Lower leg skin (tissue), 4 donors: Measurements from ENCODE around the gene MRPS5. TPM values are rescaled to one million over a fixed set of nuclear protein-coding genes. Genes with fewer than 3 reads are reported as not detected.

Source experiments
- DNase-seq, 2 donors: peaks; one replicate each; pipeline ENCODE4 v3.0.0-alpha.2; 2019; ENCODE audit warnings: low spot score in 2 of 2
- H3K4me3 ChIP-seq: fragments of 200-600 bp; sonication (generic); 2 replicates; pipeline ENCODE4 v1.5.1; 2017; ENCODE audit warnings: mild to moderate bottlenecking, low read depth; ENCODE audit not compliant: poor library complexity, severe bottlenecking
- POLR2A ChIP-seq, 2 donors: fragments of 450-650 bp; IDR thresholded peaks; one replicate each; pipeline ENCODE4 v1.6.1; 2016 to 2017; ENCODE audit warnings: antibody characterized with exemption in 2 of 2, mild to moderate bottlenecking in 1 of 2, moderate library complexity in 1 of 2
- WGBS, 2 donors: methylation state at CpG; one replicate each; pipeline ENCODE4 v1.1.5; 2018; 5-methylcytosine and 5-hydroxymethylcytosine counted together
- intact Hi-C: fragments of 100-400 bp; cut with DNase I; formaldehyde crosslinking; loops from one replicate; pipeline ENCODE4 v1.15.0; 2023; ENCODE audit warnings: low total_unique reads
- total RNA-seq, 4 donors: library from RNA; depleted of rRNA; stranded (reverse); fragments of >200 nt; gene quantifications; one replicate each; pipeline ENCODE4 v1.1.0, GENCODE V29; 2016
- TF ChIP-seq, protein P1 (sequence below), 3 donors: fragments of 450-650 bp; IDR thresholded peaks; one replicate each; pipeline ENCODE4 v1.5.1; 2016; ENCODE audit warnings: antibody characterized with exemption in 3 of 3, mild to moderate bottlenecking in 3 of 3, moderate library complexity in 2 of 3

The MRPS5 gene
- total RNA-seq, 4 donors from 2014 or later, result 24.0 to 33.6 (median 29.4) TPM

DNA sequence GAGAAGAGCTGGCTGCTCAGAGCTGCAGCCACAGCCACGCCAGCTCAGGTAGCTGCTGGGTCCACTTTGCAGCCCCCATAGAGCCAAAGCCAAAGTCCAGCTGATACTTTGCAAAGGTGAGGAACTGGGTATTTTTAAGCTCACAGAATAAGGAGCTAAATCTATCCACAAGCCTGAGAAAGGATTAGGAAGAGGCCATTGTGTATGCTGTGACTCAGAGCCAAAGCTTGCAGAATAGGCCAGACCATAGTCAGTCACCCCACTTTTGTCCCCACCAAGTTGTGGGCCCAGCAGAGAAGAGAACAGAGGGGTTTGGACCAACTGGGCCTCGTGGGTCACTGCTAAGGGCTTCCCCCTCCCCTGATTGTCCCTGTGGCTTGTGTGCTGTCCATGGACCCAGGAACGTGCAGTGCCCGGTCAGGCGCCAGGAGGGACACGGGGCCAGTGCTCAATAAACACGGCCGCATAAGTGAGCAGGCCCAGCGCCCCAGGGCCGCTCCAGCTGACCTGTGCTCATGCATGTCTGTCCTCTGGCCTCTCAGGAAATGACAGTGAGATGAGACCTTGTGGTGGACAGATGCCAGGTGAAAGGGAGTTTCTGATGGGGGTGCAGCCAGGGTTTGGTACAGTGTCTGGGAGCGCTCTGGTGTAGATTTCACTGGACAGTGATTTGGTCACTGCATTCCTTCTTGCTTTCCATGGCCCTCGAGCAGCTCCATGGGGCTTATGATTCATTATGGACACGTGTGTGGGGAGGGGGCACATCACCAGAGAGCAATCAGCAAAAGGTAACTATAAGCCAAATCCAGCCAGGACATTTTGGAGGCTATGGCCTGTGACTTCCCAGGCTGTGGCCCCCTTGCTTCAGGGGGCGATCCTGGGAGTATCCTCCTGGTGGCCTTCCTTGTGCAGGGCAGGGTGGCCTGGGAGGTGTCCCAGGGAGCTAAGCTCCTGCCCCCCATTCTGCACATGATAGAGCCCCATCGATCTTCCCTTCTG, 64.8 kb downstream of the MRPS5 start:
- TF ChIP-seq, protein P1, sequence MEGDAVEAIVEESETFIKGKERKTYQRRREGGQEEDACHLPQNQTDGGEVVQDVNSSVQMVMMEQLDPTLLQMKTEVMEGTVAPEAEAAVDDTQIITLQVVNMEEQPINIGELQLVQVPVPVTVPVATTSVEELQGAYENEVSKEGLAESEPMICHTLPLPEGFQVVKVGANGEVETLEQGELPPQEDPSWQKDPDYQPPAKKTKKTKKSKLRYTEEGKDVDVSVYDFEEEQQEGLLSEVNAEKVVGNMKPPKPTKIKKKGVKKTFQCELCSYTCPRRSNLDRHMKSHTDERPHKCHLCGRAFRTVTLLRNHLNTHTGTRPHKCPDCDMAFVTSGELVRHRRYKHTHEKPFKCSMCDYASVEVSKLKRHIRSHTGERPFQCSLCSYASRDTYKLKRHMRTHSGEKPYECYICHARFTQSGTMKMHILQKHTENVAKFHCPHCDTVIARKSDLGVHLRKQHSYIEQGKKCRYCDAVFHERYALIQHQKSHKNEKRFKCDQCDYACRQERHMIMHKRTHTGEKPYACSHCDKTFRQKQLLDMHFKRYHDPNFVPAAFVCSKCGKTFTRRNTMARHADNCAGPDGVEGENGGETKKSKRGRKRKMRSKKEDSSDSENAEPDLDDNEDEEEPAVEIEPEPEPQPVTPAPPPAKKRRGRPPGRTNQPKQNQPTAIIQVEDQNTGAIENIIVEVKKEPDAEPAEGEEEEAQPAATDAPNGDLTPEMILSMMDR (IDR thresholded peaks at IDR 0.05), result no peak
- no peak for TF ChIP-seq POLR2A (IDR thresholded peaks at IDR 0.05)
- DNase-seq, result no peak
- intact Hi-C loops, result no loop called here
- WGBS, 2 donors, result 82 to 83% methylated on average over 10 to 15 of the region's 15 CpGs
- no peak overlapping the region for H3K4me3 ChIP-seq

DNA sequence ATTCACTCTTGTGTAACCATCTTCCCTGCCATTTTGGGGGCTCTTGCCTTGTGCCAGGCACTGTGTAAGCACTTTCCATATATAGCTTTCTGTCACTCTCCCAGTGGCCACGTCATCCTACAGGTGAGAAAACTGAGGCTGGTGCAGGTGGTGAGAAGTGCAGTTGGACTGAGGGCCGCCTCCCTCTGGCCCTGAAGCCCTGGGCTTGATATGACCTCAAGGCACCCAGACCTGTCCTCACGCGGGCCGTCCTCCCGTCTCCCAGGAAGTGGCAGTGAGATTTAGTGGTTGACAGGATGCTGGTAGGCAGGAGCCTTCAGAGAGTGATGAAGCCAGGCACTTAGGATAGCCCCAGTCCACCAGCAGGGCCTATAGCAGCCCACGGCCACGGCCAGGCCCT, 65.6 kb downstream of the MRPS5 start:
- DNase-seq, result no peak
- WGBS, 2 donors, result 82 to 90% methylated on average over 8 of the region's 8 CpGs
- intact Hi-C loops, result no loop called here
- no peak overlapping the region for H3K4me3 ChIP-seq
- TF ChIP-seq, protein P1 (IDR thresholded peaks at IDR 0.05), result no peak
- no peak for TF ChIP-seq POLR2A (IDR thresholded peaks at IDR 0.05)

DNA sequence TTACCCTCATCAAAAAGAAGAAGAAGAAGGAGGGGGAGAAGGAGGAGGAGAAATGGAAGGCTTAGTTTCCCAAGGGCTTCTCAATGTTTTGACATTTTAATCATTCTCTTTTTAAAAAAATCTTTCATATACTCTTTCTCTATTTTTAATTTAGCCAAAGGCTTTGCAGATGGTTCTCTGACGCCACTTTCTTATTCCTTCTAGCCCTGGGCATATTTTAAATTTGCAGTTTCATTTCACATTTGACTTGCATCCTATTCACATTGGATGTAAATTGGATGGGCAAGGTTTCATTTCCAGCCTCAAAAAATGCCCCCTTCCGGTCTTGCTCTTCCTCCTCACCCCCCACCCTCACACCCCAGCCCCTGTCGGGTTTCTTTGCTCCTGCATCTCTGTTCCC, 66.3 kb downstream of the MRPS5 start:
- no peak overlapping the region for H3K4me3 ChIP-seq
- WGBS, 2 donors, result 36 to 46% methylated on average over 3 of the region's 3 CpGs
- TF ChIP-seq POLR2A (IDR thresholded peaks at IDR 0.05), result no peak
- TF ChIP-seq, protein P1 (IDR thresholded peaks at IDR 0.05), result no peak
- intact Hi-C loops, result no loop called here
- no peak for DNase-seq

DNA sequence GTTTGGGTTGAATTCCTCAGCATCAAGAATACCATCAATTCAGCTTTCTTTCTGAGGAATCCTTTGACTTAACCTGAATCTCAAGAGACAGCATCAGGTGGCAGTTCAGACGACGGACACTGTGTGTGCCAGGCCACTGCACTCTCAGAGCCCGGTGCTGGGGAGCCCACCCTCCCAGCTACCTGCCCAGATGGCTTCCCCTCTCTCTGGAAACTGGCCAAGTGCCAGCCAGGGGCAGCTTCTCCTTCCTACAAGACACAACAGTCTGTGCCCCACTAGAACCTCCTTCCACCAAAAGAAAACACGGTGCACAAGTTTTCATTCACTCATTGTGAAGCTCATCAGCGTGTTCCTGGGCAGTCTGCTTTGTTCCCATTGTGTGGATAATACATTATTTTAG, 67.6 kb downstream of the MRPS5 start:
- 62 to 66% methylated on average over 5 of the region's 5 CpGs for WGBS, 2 donors
- intact Hi-C loops, result no loop called here
- no peak for TF ChIP-seq POLR2A (IDR thresholded peaks at IDR 0.05)
- TF ChIP-seq, protein P1 (IDR thresholded peaks at IDR 0.05), result no peak
- no peak for DNase-seq
- H3K4me3 ChIP-seq, result no peak overlapping the region

DNA sequence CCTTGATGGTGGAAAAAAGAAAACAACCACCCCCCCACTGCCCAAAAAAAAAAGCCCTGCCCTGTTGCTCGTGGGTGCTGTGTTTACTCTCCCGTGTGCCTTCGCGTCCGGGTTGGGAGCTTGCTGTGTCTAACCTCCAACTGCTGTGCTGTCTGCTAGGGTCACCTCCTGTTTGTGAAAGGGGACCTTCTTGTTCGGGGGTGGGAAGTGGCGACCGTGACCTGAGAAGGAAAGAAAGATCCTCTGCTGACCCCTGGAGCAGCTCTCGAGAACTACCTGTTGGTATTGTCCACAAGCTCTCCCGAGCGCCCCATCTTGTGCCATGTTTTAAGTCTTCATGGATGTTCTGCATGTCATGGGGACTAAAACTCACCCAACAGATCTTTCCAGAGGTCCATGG, 68.1 kb downstream of the MRPS5 start:
- TF ChIP-seq POLR2A (IDR thresholded peaks at IDR 0.05), result no peak
- TF ChIP-seq, protein P1 (IDR thresholded peaks at IDR 0.05), result no peak
- DNase-seq, result no peak

More for the DNA sequence above, 68.1 kb downstream of the MRPS5 start:
- WGBS, 2 donors, result 48 to 61% methylated on average over 11 of the region's 11 CpGs
- intact Hi-C loops, result no loop called here
- no peak overlapping the region for H3K4me3 ChIP-seq
